HepG2 (cell line): ENCODE results near the gene DIRAS1. TPM values are rescaled to one million over a fixed set of nuclear protein-coding genes. Genes with fewer than 3 reads are reported as not detected.

Source experiments
- ATAC-seq: fragments of 200-7000 bp; cut with Tn5 transposase; 3 replicates; pipeline ENCODE4 v1.9.1; 2020; ENCODE audit warnings: mild to moderate bottlenecking, moderate library complexity
- BruUV-seq: library from RNA; stranded (reverse); fragments of 400-500 nt; replicated peaks from 2 replicates; lab custom pipeline; 2021; lab: Mats Ljungman, UMichigan
- CTCF ChIA-PET: fragments of 300-600 bp; formaldehyde crosslinking; extraction: SDS; loops from one replicate; lab custom pipeline; 2021; ENCODE audit warnings: low total read pairs, inconsistent platforms, low intra/inter-chr PET ratio; lab: Yijun Ruan, JAX
- POLR2A ChIA-PET: fragments of 350-600 bp; sonication (Branson Sonifier 250); formaldehyde crosslinking; loops from one replicate; lab custom pipeline; 2020; ENCODE audit warnings: antibody characterized with exemption, inconsistent platforms; lab: Yijun Ruan, JAX
- DNase-seq: peaks from one replicate; pipeline ENCODE4 v3.0.0-alpha.2; 2015; ENCODE audit warnings: low spot score
- FAIRE-seq: peaks from 3 replicates; lab custom pipeline; 2011; peaks lifted over from hg19 to GRCh38; lab: Jason Lieb, UNC
- H2AFZ ChIP-seq: one replicate; pipeline ENCODE4 v1.6.1; 2011; ENCODE audit warnings: low read length, inconsistent platforms
- H3K27ac ChIP-seq: fragments of 300-600 bp; 3 replicates; pipeline ENCODE4 v1.8.0; 2011; ENCODE audit warnings: mixed run types, mild to moderate bottlenecking, mixed read lengths, low read length, inconsistent platforms; ENCODE audit not compliant: insufficient read depth; ENCODE audit errors: extremely low read length
- H3K27me3 ChIP-seq, 2 experiments: fragments of 200-600 bp in 1 of 2; 2 replicates in 1 of 2; 3 replicates in 1 of 2; pipeline versions ENCODE4 v1.6.0 to v1.8.0; 2011; ENCODE audit warnings: low read length in 2 of 2, mild to moderate bottlenecking in 2 of 2, moderate library complexity in 2 of 2, inconsistent platforms in 1 of 2; ENCODE audit not compliant: insufficient read depth in 2 of 2, control insufficient read depth in 1 of 2
- H3K36me3 ChIP-seq, 2 experiments: fragments of 200-600 bp in 1 of 2; replicated peaks in 1 of 2; 2 replicates in 1 of 2; 3 replicates in 1 of 2; pipeline versions ENCODE4 v1.5.1 to v1.8.0; 2011; ENCODE audit warnings: low read length in 2 of 2, inconsistent platforms in 1 of 2; ENCODE audit not compliant: insufficient read depth in 2 of 2, control insufficient read depth in 1 of 2
- H3K4me1 ChIP-seq: 2 replicates; pipeline ENCODE4 v1.5.1; 2012; ENCODE audit warnings: low read length, inconsistent platforms; ENCODE audit not compliant: insufficient read depth
- H3K4me2 ChIP-seq: 2 replicates; pipeline ENCODE4 v1.6.0; 2011; ENCODE audit warnings: low read depth, low read length, inconsistent platforms
- H3K4me3 ChIP-seq, 3 experiments: fragments of 200-600 bp in 1 of 3; sonication (generic), shearing (Covaris generic) in 1 of 3; replicated peaks in 1 of 3; 2 replicates each; pipeline ENCODE4 v1.5.1; 2011 to 2016; ENCODE audit warnings: low read length in 3 of 3, inconsistent platforms in 2 of 3, low read depth in 2 of 3, mild to moderate bottlenecking in 2 of 3, control low read depth in 1 of 3, mixed read lengths in 1 of 3; ENCODE audit not compliant: insufficient read depth in 1 of 3
- H3K79me2 ChIP-seq: one replicate; pipeline ENCODE4 v1.6.1; 2011; ENCODE audit warnings: low read length, inconsistent platforms; ENCODE audit not compliant: insufficient read depth
- H3K9ac ChIP-seq: 2 replicates; pipeline ENCODE4 v1.6.0; 2011; ENCODE audit warnings: mild to moderate bottlenecking, low read depth, low read length, inconsistent platforms; ENCODE audit not compliant: insufficient read depth
- H3K9me3 ChIP-seq: 2 replicates; pipeline ENCODE4 v1.5.1; 2012; ENCODE audit warnings: mild to moderate bottlenecking, low read length
- H4K20me1 ChIP-seq: 2 replicates; pipeline ENCODE4 v1.6.0; 2011; ENCODE audit warnings: inconsistent platforms, mild to moderate bottlenecking, low read length, moderate library complexity; ENCODE audit not compliant: insufficient read depth
- FOSL1 ChIP-seq: sonication (generic); formaldehyde crosslinking; IDR thresholded peaks from 2 replicates; pipeline ENCODE4 v1.9.0; 2021; ENCODE audit warnings: missing genetic modification reagents, borderline replicate concordance
- ZNF556 ChIP-seq: sonication (generic); formaldehyde crosslinking; IDR thresholded peaks from 2 replicates; pipeline ENCODE4 v1.4.0; 2020; ENCODE audit warnings: mild to moderate bottlenecking, missing genetic modification reagents, borderline replicate concordance
- WGBS: methylation state at CpG from one replicate; pipeline ENCODE4 v1.1.6; 2017; ENCODE audit warnings: low lambda C conversion rate; 5-methylcytosine and 5-hydroxymethylcytosine counted together
- in situ Hi-C: cut with HindIII; loops from 2 replicates; pipeline ENCODE4 v1.10.0; 2017; ENCODE audit warnings: low pct_unique_long_range_greater_than_20kb; ENCODE audit not compliant: extremely low pct_ligation_motif_present
- intact Hi-C: fragments of 100-400 bp; cut with micrococcal nuclease; formaldehyde crosslinking; loops from one replicate; pipeline ENCODE4 v1.10.0; 2022; ENCODE audit not compliant: unreplicated experiment
- polyA plus RNA-seq, 8 experiments: library from polyadenylated mRNA; depleted of rRNA in 3 of 8; stranded (reverse) in 7 of 8; unstranded in 1 of 8; fragments of >200 nt; fragmentation: Illumina TruSeq in 4 of 8; extraction: Trizol in 4 of 8; gene quantifications; 2 replicates each; pipeline versions ENCODE4 v1.2.1 to v1.2.3, GENCODE V29; 2011 to 2016; ENCODE audit warnings: low read depth in 4 of 8, missing spikeins in 1 of 8, mixed read lengths in 1 of 8; ENCODE audit not compliant: insufficient read depth in 1 of 8
- total RNA-seq, 5 experiments: library from RNA; depleted of rRNA; stranded (reverse); fragments of >200 nt; fragmentation: Illumina TruSeq; extraction: Trizol; gene quantifications; 2 replicates each; pipeline ENCODE4 v1.2.3, GENCODE V29; 2016; ENCODE audit warnings: low read depth in 1 of 5
- TF ChIP-seq, protein P1 (sequence below): fragments of 450-650 bp; IDR thresholded peaks from 2 replicates; pipeline ENCODE4 v1.6.1; 2016

Gene DIRAS1
- total and polyA plus RNA-seq, 2 of the 13 experiments (the other 11 are each of a cell fraction or from before 2014, with no cell fraction given), result 0.97 to 1.8 TPM

DNA sequence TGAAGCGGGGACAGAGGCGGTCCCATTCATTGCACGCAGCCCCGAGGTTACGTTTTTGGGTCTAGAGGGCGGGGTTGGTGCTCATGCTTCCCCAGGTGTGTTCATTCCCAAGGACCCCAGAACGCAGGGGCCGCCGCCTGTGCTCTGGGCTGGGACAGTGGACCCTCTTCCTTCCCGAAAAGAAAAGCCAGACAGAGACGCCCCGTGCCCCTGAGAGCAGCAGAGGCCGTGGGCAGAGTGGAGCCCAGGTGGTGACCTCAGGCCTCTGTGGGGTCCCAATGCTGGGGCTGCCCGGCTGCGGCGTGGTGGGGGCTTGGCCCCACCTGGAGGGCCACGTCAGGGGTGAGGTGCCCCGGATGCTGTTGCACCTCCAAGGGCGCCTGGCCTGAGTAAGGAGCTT, 46.5 kb upstream of the DIRAS1 start:
- Histone ChIP-seq H3K36me3 (peaks cover 27 to 60% of the 10 kb centered on the region in 2 experiments; a peak in 4 of 5 replicates), H3K4me1 (no peaks in the 10 kb centered on the region), H3K9me3 (no peaks in the 10 kb centered on the region), H3K4me3 (no peak overlapping the region), H3K4me2 (no peak overlapping the region), H2AFZ (no peak overlapping the region), H3K27me3 (no peaks in the 10 kb centered on the region), H3K79me2 (peaks cover 38% of the 10 kb centered on the region), H3K9ac (no peak overlapping the region), H3K27ac (no peak overlapping the region), H4K20me1 (peaks cover 19% of the 10 kb centered on the region; the same call in 1 of the 2 replicates)
- DNase-seq (no peak), FAIRE-seq (no peak), ATAC-seq (no peak)
- intact Hi-C loops, result no loop called here
- no peak for TF ChIP-seq FOSL1 (CRISPR knock-in tag)
- ChIA-PET CTCF (no interaction called here), POLR2A (no interaction called here)
- 97% methylated on average over 7 of the region's 19 CpGs for WGBS
- no TSS peak for BruUV-seq
- in situ Hi-C loops, result no loop called here

DNA sequence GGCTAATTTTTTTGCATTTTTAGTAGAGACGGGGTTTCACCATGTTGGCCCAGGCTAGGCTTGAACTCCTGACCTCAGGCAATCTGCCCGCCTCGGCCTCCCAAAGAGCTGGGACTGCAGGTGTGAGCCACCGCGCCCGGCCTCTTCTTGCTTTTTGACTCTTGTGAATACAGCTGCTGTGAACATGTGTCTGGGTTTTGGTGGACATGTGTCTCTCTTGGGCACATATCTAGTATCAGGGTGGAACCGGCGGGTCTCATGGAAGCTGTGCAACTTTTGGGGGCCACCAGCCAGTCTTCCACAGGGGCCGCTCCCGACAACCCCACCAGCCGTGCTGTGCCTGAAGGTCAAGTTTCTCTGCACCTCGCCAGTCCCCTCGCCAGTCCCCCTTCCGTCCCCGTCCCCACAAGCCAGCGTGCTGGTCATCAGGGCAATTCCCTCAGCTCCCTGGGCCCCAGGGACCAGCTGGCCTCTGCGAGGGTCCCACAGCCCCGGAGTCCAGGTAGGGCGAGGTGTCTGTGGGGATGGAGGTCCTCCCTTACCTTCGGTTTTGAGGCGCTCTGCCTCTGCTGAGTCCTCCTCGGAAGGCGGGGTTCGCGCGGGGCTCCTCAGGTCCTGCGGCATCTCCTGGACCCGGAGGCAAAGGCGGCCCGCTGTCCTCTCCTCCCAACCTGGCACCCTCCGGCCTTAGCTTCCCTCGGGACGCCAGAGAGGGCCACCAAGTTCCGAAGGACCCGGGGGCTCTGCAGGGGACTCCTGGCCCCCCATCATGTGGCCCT, 45.6 kb upstream of the DIRAS1 start:
- peaks cover 15% of the 10 kb centered on the region; the same call in 1 of the 2 replicates for H4K20me1 ChIP-seq
- FAIRE-seq, result no peak
- peaks cover 29% of the 10 kb centered on the region for H3K79me2 ChIP-seq
- no peak overlapping the region for H2AFZ ChIP-seq
- ChIA-PET POLR2A (no interaction called here), CTCF (no interaction called here)
- no peak overlapping the region for H3K27ac ChIP-seq
- no peak overlapping the region for H3K9ac ChIP-seq
- H3K36me3 ChIP-seq, result peaks cover 31 to 68% of the 10 kb centered on the region in 2 experiments; a peak in 4 of 5 replicates
- no TSS peak for BruUV-seq
- 95% methylated on average over 17 of the region's 35 CpGs for WGBS
- in situ Hi-C loops, result no loop called here
- no peaks in the 10 kb centered on the region for H3K9me3 ChIP-seq
- no peaks in the 10 kb centered on the region for H3K4me1 ChIP-seq
- DNase-seq, result no peak
- no peaks in the 10 kb centered on the region for H3K27me3 ChIP-seq
- intact Hi-C loops, result no loop called here
- TF ChIP-seq, protein P1, sequence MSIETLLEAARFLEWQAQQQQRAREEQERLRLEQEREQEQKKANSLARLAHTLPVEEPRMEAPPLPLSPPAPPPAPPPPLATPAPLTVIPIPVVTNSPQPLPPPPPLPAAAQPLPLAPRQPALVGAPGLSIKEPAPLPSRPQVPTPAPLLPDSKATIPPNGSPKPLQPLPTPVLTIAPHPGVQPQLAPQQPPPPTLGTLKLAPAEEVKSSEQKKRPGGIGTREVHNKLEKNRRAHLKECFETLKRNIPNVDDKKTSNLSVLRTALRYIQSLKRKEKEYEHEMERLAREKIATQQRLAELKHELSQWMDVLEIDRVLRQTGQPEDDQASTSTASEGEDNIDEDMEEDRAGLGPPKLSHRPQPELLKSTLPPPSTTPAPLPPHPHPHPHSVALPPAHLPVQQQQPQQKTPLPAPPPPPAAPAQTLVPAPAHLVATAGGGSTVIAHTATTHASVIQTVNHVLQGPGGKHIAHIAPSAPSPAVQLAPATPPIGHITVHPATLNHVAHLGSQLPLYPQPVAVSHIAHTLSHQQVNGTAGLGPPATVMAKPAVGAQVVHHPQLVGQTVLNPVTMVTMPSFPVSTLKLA, result peak; percentile 79
- TF ChIP-seq ZNF556 (CRISPR knock-in tag), result no peak
- no peak overlapping the region for H3K4me3 ChIP-seq
- no peak for ATAC-seq
- no peak overlapping the region for H3K4me2 ChIP-seq
